ENCODE results near the gene NAP1L1.

DNA sequence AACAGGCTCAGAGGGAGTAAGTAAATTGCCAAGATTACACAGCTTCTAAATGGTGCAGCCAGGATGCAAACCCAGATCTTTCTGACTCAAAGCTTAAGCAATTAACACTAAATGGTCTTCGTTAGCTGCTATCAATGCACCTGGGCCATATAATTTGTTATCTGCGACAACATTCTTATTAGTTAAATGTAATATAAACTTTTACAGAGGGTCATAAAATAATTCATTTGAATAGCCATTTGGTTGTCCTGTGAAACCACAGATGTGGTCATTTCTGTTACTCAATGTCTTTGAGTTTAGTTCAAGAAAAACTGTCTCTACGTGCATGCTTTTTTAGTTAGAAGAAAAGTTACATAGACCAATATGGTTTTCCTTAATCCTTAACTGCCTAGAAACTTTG lies 22.1 kb upstream of the NAP1L1 start:
- TF ChIP-seq, protein P1, sequence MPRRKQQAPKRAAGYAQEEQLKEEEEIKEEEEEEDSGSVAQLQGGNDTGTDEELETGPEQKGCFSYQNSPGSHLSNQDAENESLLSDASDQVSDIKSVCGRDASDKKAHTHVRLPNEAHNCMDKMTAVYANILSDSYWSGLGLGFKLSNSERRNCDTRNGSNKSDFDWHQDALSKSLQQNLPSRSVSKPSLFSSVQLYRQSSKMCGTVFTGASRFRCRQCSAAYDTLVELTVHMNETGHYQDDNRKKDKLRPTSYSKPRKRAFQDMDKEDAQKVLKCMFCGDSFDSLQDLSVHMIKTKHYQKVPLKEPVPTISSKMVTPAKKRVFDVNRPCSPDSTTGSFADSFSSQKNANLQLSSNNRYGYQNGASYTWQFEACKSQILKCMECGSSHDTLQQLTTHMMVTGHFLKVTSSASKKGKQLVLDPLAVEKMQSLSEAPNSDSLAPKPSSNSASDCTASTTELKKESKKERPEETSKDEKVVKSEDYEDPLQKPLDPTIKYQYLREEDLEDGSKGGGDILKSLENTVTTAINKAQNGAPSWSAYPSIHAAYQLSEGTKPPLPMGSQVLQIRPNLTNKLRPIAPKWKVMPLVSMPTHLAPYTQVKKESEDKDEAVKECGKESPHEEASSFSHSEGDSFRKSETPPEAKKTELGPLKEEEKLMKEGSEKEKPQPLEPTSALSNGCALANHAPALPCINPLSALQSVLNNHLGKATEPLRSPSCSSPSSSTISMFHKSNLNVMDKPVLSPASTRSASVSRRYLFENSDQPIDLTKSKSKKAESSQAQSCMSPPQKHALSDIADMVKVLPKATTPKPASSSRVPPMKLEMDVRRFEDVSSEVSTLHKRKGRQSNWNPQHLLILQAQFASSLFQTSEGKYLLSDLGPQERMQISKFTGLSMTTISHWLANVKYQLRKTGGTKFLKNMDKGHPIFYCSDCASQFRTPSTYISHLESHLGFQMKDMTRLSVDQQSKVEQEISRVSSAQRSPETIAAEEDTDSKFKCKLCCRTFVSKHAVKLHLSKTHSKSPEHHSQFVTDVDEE (CRISPR knock-in tag; IDR thresholded peaks at IDR 0.05) = no peak
- no peak for TF ChIP-seq ZFP3 (CRISPR knock-in tag; IDR thresholded peaks at IDR 0.05)
- TF ChIP-seq, protein P2, sequence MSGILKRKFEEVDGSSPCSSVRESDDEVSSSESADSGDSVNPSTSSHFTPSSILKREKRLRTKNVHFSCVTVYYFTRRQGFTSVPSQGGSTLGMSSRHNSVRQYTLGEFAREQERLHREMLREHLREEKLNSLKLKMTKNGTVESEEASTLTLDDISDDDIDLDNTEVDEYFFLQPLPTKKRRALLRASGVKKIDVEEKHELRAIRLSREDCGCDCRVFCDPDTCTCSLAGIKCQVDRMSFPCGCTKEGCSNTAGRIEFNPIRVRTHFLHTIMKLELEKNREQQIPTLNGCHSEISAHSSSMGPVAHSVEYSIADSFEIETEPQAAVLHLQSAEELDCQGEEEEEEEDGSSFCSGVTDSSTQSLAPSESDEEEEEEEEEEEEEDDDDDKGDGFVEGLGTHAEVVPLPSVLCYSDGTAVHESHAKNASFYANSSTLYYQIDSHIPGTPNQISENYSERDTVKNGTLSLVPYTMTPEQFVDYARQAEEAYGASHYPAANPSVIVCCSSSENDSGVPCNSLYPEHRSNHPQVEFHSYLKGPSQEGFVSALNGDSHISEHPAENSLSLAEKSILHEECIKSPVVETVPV (CRISPR knock-in tag; IDR thresholded peaks at IDR 0.05) = no peak
- TF ChIP-seq RARB (CRISPR knock-in tag; IDR thresholded peaks at IDR 0.05) = no peak
- no peak for TF ChIP-seq TCF4 (CRISPR knock-in tag; IDR thresholded peaks at IDR 0.05; ENCODE audit: borderline replicate concordance)
- TF ChIP-seq, protein P3, sequence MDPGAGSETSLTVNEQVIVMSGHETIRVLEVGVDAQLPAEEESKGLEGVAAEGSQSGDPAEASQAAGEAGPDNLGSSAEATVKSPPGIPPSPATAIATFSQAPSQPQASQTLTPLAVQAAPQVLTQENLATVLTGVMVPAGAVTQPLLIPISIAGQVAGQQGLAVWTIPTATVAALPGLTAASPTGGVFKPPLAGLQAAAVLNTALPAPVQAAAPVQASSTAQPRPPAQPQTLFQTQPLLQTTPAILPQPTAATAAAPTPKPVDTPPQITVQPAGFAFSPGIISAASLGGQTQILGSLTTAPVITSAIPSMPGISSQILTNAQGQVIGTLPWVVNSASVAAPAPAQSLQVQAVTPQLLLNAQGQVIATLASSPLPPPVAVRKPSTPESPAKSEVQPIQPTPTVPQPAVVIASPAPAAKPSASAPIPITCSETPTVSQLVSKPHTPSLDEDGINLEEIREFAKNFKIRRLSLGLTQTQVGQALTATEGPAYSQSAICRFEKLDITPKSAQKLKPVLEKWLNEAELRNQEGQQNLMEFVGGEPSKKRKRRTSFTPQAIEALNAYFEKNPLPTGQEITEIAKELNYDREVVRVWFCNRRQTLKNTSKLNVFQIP (CRISPR knock-in tag; IDR thresholded peaks at IDR 0.05; ENCODE audit: borderline replicate concordance, low read depth) = no peak
- TF ChIP-seq, protein P4, sequence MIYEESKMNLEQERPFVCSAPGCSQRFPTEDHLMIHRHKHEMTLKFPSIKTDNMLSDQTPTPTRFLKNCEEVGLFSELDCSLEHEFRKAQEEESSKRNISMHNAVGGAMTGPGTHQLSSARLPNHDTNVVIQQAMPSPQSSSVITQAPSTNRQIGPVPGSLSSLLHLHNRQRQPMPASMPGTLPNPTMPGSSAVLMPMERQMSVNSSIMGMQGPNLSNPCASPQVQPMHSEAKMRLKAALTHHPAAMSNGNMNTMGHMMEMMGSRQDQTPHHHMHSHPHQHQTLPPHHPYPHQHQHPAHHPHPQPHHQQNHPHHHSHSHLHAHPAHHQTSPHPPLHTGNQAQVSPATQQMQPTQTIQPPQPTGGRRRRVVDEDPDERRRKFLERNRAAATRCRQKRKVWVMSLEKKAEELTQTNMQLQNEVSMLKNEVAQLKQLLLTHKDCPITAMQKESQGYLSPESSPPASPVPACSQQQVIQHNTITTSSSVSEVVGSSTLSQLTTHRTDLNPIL (CRISPR knock-in tag; IDR thresholded peaks at IDR 0.05; ENCODE audit: low read depth) = no peak

All from SK-N-SH treated with all-trans-retinoic acid at 6 μM for 48 hours (cell line).